ENCODE data around the gene FILIP1L. TPM values are rescaled to one million over a fixed set of nuclear protein-coding genes. Genes with fewer than 3 reads are reported as not detected.
"Not testable (repeated sequence)": the region's sequence is repeated elsewhere in the genome, so short reads cannot be mapped to it uniquely, and the experiment has no call there.

FILIP1L gene
- polyA plus RNA-seq, 2 donors: 2.6 to 6.9 TPM

DNA sequence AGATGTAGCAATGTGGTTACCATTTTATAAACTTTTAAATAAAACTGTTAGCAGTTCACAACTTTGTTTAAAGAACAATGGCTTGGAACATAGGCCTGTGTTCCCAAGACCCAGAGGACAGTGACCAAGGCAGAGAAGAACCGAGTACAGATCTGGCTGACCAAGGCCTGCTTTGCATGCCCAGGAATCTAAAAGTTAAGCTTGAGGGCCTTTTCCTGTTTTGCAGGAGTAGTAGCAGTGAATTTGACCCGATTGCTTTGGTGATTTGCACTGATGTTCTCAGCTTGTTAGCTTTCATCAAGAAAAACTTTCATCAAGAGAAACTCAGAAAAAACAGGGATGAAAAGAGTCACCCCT lies 9.9 kb downstream of the FILIP1L start:
- 74 to 79% methylated on average over 2 of the region's 2 CpGs for WGBS, 2 donors
- no peak overlapping the region for H3K27ac ChIP-seq (ENCODE audit: low read depth in 2 of 2, low read length in 1 of 2)
- H3K9me3 ChIP-seq (ENCODE audit: control insufficient read depth in 2 of 2, insufficient read depth in 1 of 2, low read depth in 1 of 2, low read length in 1 of 2): no peaks in the 10 kb centered on the region
- no peaks in the 10 kb centered on the region for H3K36me3 ChIP-seq (ENCODE audit: control insufficient read depth in 2 of 2, insufficient read depth in 2 of 2, low read length in 1 of 2)
- H3K27me3 ChIP-seq (ENCODE audit: control insufficient read depth in 1 of 2, insufficient read depth in 2 of 2, low read length in 2 of 2): no peaks in the 10 kb centered on the region
- no peak overlapping the region for H3K4me3 ChIP-seq (ENCODE audit: low read depth in 1 of 2, low read length in 2 of 2)
- peaks cover 2 to 5% of the 10 kb centered on the region in 2 donors for H3K4me1 ChIP-seq (ENCODE audit: control insufficient read depth in 2 of 2, insufficient read depth in 2 of 2, low read length in 1 of 2)

DNA sequence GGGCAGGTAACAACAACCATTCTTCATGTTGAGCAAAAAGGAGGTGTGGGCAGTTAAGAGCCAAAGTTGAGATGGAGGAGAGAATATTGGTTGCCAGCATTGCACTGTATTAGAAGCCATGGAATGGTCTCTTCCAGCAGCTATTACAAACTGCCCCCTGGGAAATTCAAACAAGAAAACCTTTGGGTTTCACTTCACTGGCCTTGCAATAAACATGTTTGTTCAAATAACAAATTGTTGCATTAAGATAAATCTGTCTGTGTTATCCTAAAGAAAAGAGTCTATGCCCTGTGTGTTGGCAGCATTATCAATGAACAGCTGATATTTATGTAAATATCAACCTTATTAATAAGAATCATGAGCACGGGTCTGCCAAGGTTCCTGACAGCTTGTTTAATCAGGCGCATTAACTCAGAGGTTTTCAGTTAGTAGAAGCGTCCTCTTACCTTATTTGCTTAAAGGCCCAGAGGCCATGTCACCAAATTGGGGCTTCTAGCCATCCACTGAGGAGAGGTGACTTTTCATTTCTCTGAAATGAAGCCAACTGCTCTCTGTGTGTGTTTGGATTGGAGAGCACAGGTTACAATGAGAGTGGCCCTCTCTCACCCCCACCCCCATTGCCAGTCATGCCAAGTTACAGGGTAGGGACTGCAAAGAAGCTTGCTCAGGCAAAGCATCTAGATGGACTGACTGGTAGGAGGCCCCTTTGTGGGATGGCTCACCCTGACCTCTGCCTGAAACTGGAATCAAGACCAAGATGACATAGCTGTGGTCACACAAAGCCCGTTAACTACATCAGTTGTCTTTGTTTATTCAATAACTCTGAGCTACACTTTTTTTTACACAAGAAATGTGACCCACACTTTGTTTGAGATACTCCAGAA lies 10.5 kb downstream of the FILIP1L start:
- H3K9me3 ChIP-seq (ENCODE audit: control insufficient read depth in 2 of 2, insufficient read depth in 1 of 2, low read depth in 1 of 2, low read length in 1 of 2): no peaks in the 10 kb centered on the region
- no peaks in the 10 kb centered on the region for H3K27me3 ChIP-seq (ENCODE audit: control insufficient read depth in 1 of 2, insufficient read depth in 2 of 2, low read length in 2 of 2)
- 59 to 69% methylated on average over 4 of the region's 4 CpGs for WGBS, 2 donors
- peaks cover 2 to 5% of the 10 kb centered on the region in 2 donors for H3K4me1 ChIP-seq (ENCODE audit: control insufficient read depth in 2 of 2, insufficient read depth in 2 of 2, low read length in 1 of 2)
- H3K36me3 ChIP-seq (ENCODE audit: control insufficient read depth in 2 of 2, insufficient read depth in 2 of 2, low read length in 1 of 2): no peaks in the 10 kb centered on the region
- H3K4me3 ChIP-seq (ENCODE audit: low read depth in 1 of 2, low read length in 2 of 2): no peak overlapping the region
- peak overlapping the region in 1 of 2 donors; percentile 33 for H3K27ac ChIP-seq (ENCODE audit: low read depth in 2 of 2, low read length in 1 of 2)

DNA sequence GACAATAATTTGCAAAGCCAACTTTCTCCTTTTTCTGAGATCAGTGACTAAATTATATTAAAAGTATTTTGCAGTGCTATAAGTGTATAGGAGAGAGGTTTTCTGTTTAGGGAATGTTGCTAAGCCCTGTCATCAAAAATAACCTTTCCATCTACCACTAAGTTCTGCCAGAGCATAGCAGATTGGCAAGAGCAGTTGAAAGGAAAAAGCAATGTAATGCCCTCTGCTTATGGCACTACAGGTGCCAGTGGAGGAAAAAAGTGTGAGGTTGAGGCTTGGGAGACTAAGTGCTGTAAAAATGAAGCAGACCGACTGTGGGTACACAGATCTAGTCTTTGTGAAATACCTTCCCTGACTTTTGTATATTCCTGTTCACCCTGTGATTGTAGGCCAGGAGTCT lies 11.5 kb downstream of the FILIP1L start:
- H3K27ac ChIP-seq (ENCODE audit: low read depth in 2 of 2, low read length in 1 of 2): no peak overlapping the region
- no peak overlapping the region for H3K4me3 ChIP-seq (ENCODE audit: low read depth in 1 of 2, low read length in 2 of 2)
- no peaks in the 10 kb centered on the region for H3K27me3 ChIP-seq (ENCODE audit: control insufficient read depth in 1 of 2, insufficient read depth in 2 of 2, low read length in 2 of 2)
- H3K9me3 ChIP-seq (ENCODE audit: control insufficient read depth in 2 of 2, insufficient read depth in 1 of 2, low read depth in 1 of 2, low read length in 1 of 2): no peaks in the 10 kb centered on the region
- peaks cover 2 to 5% of the 10 kb centered on the region in 2 donors for H3K4me1 ChIP-seq (ENCODE audit: control insufficient read depth in 2 of 2, insufficient read depth in 2 of 2, low read length in 1 of 2)
- 89 to 92% methylated on average over 1 of the region's 1 CpG for WGBS, 2 donors
- H3K36me3 ChIP-seq (ENCODE audit: control insufficient read depth in 2 of 2, insufficient read depth in 2 of 2, low read length in 1 of 2): no peaks in the 10 kb centered on the region

DNA sequence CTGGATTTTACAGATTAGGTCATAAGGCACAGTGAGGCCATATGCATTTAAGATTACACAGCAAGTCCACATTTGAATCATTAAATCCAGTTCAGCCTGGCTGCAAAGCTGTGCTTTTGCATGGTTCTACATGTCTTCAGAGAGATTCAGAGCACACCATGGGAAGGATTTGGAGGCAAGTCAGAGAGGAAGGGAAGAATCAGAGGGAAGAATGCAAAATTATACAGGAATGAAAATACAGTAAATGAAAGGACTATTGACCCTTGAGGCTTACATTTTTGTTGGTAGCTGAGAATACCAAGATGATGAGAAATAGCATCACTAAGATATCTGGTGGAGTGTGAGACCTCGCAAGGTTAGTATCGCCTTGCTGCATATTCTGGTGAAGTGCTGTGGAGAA lies 13.9 kb downstream of the FILIP1L start:
- Histone ChIP-seq H3K9me3 (ENCODE audit: control insufficient read depth in 2 of 2, insufficient read depth in 1 of 2, low read depth in 1 of 2, low read length in 1 of 2) (no peaks in the 10 kb centered on the region), H3K4me1 (ENCODE audit: control insufficient read depth in 2 of 2, insufficient read depth in 2 of 2, low read length in 1 of 2) (peaks cover 2 to 3% of the 10 kb centered on the region in 2 donors), H3K27ac (ENCODE audit: low read depth in 2 of 2, low read length in 1 of 2) (no peak overlapping the region), H3K4me3 (ENCODE audit: low read depth in 1 of 2, low read length in 2 of 2) (no peak overlapping the region), H3K27me3 (ENCODE audit: control insufficient read depth in 1 of 2, insufficient read depth in 2 of 2, low read length in 2 of 2) (no peaks in the 10 kb centered on the region), H3K36me3 (ENCODE audit: control insufficient read depth in 2 of 2, insufficient read depth in 2 of 2, low read length in 1 of 2) (no peaks in the 10 kb centered on the region)
- 98 to 99% methylated on average over 2 of the region's 2 CpGs for WGBS, 2 donors

DNA sequence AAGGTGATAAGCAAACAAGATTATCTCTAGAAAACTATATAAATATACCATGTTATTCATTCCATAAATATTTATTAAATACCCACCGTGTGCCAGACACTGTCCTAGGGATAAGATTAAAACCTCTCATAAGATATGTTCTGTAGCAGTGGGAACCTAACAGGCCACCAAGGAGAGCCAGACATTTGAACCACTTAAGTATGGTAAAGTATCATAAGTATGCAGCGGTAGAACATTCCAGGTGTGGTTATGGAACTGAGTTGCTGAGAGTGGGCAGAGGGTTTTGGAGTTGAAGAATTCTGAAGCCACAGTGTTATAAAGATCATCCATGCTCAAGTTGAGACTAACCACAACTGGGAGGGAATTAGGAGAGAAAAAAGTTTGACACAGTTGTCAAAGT lies 14.7 kb downstream of the FILIP1L start:
- no peak overlapping the region for H3K27ac ChIP-seq (ENCODE audit: low read depth in 2 of 2, low read length in 1 of 2)
- no peak overlapping the region for H3K4me3 ChIP-seq (ENCODE audit: low read depth in 1 of 2, low read length in 2 of 2)
- WGBS, 2 donors: 66 to 76% methylated on average over 2 of the region's 2 CpGs
- H3K27me3 ChIP-seq (ENCODE audit: control insufficient read depth in 1 of 2, insufficient read depth in 2 of 2, low read length in 2 of 2): no peaks in the 10 kb centered on the region
- peaks cover 2 to 3% of the 10 kb centered on the region in 2 donors for H3K4me1 ChIP-seq (ENCODE audit: control insufficient read depth in 2 of 2, insufficient read depth in 2 of 2, low read length in 1 of 2)
- no peaks in the 10 kb centered on the region for H3K9me3 ChIP-seq (ENCODE audit: control insufficient read depth in 2 of 2, insufficient read depth in 1 of 2, low read depth in 1 of 2, low read length in 1 of 2)
- no peaks in the 10 kb centered on the region for H3K36me3 ChIP-seq (ENCODE audit: control insufficient read depth in 2 of 2, insufficient read depth in 2 of 2, low read length in 1 of 2)

DNA sequence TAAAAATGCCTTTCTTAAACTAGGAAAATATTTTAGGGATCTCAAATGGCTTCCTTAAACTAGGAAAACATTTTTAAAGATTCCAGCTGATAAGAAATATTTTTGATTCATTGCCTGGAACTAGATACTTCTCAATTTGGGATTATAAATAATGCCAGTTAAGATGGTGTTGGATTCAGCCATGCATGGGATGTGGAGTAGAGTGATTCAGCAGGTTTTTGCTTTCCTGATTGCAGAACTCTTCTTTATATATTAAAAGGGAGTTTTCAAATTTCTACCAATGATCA lies 15.6 kb downstream of the FILIP1L start:
- Histone ChIP-seq H3K36me3 (ENCODE audit: control insufficient read depth in 2 of 2, insufficient read depth in 2 of 2, low read length in 1 of 2) (no peaks in the 10 kb centered on the region), H3K4me3 (ENCODE audit: low read depth in 1 of 2, low read length in 2 of 2) (no peak overlapping the region), H3K27ac (ENCODE audit: low read depth in 2 of 2, low read length in 1 of 2) (no peak overlapping the region), H3K27me3 (ENCODE audit: control insufficient read depth in 1 of 2, insufficient read depth in 2 of 2, low read length in 2 of 2) (no peaks in the 10 kb centered on the region), H3K9me3 (ENCODE audit: control insufficient read depth in 2 of 2, insufficient read depth in 1 of 2, low read depth in 1 of 2, low read length in 1 of 2) (no peaks in the 10 kb centered on the region), H3K4me1 (ENCODE audit: control insufficient read depth in 2 of 2, insufficient read depth in 2 of 2, low read length in 1 of 2) (no peaks in the 10 kb centered on the region)

DNA sequence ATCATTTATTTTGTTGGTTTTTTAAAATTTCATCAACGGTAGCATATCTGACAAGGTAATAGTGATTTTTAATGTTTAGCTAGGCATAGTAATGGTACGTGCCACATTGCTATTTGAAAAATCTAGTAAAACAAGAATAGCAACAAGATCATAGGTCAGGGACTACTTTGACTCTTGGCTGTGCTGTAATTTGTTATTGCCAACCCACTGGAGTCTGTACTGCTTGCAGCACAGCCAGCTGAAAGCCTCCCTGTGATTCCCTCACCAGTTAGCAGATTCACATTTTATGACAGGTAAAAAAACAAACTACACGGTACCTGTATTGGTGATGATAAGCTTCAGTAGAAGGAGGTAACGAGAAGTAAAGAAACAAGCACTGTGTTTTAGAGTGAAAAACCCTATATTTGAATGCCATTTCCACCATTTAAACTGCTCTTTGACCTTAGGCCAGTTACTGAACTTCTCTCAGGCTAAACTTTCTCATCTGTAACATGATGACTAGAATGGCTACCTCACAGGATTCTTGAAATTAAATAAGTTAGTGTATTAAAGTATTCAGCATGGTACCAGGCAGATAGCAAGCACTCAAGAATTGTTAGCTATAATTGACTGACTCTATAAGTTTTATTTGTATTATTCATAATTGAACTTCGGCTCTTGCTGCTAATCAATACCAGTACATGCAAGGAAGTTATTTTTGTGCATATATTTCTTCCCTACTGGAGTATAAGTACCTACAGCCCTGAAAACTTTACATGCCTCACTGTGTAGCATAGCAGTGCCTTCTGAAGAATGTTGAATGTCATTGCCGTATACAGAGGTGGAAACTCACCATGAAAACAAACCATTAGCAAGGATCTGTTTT lies 16.1 kb downstream of the FILIP1L start:
- H3K27ac ChIP-seq (ENCODE audit: low read depth in 2 of 2, low read length in 1 of 2): peak overlapping the region in 1 of 2 donors; percentile 42
- no peak overlapping the region for H3K4me3 ChIP-seq (ENCODE audit: low read depth in 1 of 2, low read length in 2 of 2)
- H3K9me3 ChIP-seq (ENCODE audit: control insufficient read depth in 2 of 2, insufficient read depth in 1 of 2, low read depth in 1 of 2, low read length in 1 of 2): no peaks in the 10 kb centered on the region
- H3K27me3 ChIP-seq (ENCODE audit: control insufficient read depth in 1 of 2, insufficient read depth in 2 of 2, low read length in 2 of 2): no peaks in the 10 kb centered on the region
- WGBS, 2 donors: 55 to 63% methylated on average over 6 of the region's 6 CpGs
- H3K4me1 ChIP-seq (ENCODE audit: control insufficient read depth in 2 of 2, insufficient read depth in 2 of 2, low read length in 1 of 2): no peaks in the 10 kb centered on the region
- H3K36me3 ChIP-seq (ENCODE audit: control insufficient read depth in 2 of 2, insufficient read depth in 2 of 2, low read length in 1 of 2): no peaks in the 10 kb centered on the region

DNA sequence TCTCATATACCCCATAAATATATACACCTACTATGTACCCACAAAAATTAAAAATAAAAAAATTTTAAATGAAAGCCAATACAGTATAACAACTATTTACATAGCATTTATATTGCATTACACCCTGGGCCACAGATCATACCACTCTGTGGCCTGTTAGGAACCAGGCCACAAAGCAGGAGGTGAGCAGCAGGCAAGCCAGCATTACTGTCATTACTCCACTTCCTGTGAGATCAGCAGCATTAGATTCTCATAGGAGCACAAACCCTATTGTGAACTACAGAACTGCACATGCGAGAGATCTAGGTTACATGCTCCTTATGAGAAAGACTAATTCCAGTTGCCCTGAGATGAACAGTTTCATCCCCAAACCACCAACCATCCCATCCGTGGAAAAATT lies 17.4 kb downstream of the FILIP1L start:
- 94 to 98% methylated on average over 2 of the region's 2 CpGs for WGBS, 2 donors

DNA sequence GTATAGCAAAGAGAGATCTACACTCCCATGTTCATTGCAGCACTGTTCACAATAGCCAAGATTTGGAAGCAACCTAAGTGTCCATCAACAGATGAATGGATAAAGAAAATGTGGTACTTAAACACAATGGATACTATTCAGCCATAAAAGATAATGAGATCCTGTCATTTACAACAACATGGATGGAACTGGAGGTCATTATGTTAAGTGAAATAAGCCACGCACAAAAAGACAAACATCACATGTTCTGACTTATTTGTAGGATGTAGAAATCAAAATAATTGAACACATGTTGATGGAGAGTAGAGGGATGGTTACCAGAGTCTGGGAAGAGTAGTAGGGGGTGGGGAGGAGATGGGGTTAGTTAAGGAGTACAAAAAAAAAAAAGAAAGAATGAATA lies 18.0 kb downstream of the FILIP1L start:
- H3K27me3 ChIP-seq (ENCODE audit: control insufficient read depth in 1 of 2, insufficient read depth in 2 of 2, low read length in 2 of 2); H3K9me3 ChIP-seq (ENCODE audit: control insufficient read depth in 2 of 2, insufficient read depth in 1 of 2, low read depth in 1 of 2, low read length in 1 of 2); H3K4me1 ChIP-seq (ENCODE audit: control insufficient read depth in 2 of 2, insufficient read depth in 2 of 2, low read length in 1 of 2); H3K36me3 ChIP-seq (ENCODE audit: control insufficient read depth in 2 of 2, insufficient read depth in 2 of 2, low read length in 1 of 2); H3K27ac ChIP-seq (ENCODE audit: low read depth in 2 of 2, low read length in 1 of 2); H3K4me3 ChIP-seq (ENCODE audit: low read depth in 1 of 2, low read length in 2 of 2): not testable (repeated sequence)
- 96 to 100% methylated on average over 1 of the region's 1 CpG for WGBS, 2 donors

More for the DNA sequence above, 17.4 kb downstream of the FILIP1L start:
- Histone ChIP-seq H3K36me3 (ENCODE audit: control insufficient read depth in 2 of 2, insufficient read depth in 2 of 2, low read length in 1 of 2) (no peaks in the 10 kb centered on the region), H3K4me1 (ENCODE audit: control insufficient read depth in 2 of 2, insufficient read depth in 2 of 2, low read length in 1 of 2) (no peaks in the 10 kb centered on the region), H3K27me3 (ENCODE audit: control insufficient read depth in 1 of 2, insufficient read depth in 2 of 2, low read length in 2 of 2) (no peaks in the 10 kb centered on the region), H3K9me3 (ENCODE audit: control insufficient read depth in 2 of 2, insufficient read depth in 1 of 2, low read depth in 1 of 2, low read length in 1 of 2) (no peaks in the 10 kb centered on the region), H3K4me3 (ENCODE audit: low read depth in 1 of 2, low read length in 2 of 2) (no peak overlapping the region), H3K27ac (ENCODE audit: low read depth in 2 of 2, low read length in 1 of 2) (no peak overlapping the region)

All from esophagus (tissue), 2 donors.